GM21723 (cell line): Measurements from ENCODE around the gene LRRC18.

Source experiments
- ATAC-seq: cut with Tn5 transposase; IDR thresholded peaks from one replicate; pipeline ENCODE4 v1.9.1; 2021; ENCODE audit warnings: mild to moderate bottlenecking, moderate library complexity; ENCODE audit not compliant: unreplicated experiment

The LRRC18 gene

DNA sequence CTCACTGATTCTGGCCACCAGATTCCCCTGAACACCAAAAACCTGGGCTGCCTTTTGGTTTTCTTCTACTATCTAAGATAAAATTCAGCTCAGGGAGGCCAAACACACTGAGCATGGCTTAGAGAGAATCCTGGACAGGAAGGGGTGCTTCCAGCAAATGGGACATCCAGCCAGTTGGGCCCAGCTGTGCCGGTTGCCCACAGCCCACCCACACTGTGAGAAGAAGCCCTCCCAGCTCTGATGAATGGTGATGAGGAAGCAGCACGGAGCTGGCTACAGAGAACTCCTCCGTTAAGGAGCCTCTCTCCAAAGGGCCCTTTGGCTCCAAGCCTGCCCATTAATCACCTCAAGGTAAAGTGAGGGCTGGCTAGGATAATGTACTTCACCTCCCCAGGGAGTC is 15.9 kb downstream of the LRRC18 start:
- ATAC-seq: no peak

- no peak for ATAC-seq
Measured at GRCh38 chr10:48913674-48914073, 26.0 kb downstream of the LRRC18 start.

GRCh38 chr10:48910548-48910947 is 29.1 kb downstream of the LRRC18 start:
- ATAC-seq: no peak

GRCh38 chr10:48907730-48908129 is 31.9 kb downstream of the LRRC18 start:
- no peak for ATAC-seq

DNA sequence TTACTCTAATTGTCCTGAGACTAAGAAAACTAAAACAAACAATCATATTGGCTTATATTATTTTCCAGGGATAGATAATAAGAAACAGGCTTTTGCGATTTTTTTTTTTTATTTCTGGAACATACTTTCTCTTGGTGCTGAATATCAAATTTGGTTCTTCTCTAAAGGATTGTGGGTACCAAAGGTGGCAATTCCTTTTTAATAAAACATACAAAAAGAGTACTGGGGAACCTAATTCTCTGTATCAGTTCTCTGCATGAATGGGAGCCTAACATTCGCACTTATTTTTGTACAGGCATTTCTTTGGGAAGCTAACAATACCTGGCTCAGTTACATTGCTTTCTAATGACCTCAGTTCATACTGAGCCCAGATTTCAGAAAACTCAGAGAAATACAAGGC is 32.8 kb downstream of the LRRC18 start:
- ATAC-seq: no peak

GRCh38 chr10:48905311-48905710 is 34.3 kb downstream of the LRRC18 start:
- ATAC-seq: no peak

- ATAC-seq: no peak
Measured at GRCh38 chr10:48904861-48905260, 34.8 kb downstream of the LRRC18 start.

- ATAC-seq: no peak
Measured at GRCh38 chr10:48903151-48903550, 36.5 kb downstream of the LRRC18 start.

GRCh38 chr10:48902096-48902495 is 37.5 kb downstream of the LRRC18 start:
- no peak for ATAC-seq

DNA sequence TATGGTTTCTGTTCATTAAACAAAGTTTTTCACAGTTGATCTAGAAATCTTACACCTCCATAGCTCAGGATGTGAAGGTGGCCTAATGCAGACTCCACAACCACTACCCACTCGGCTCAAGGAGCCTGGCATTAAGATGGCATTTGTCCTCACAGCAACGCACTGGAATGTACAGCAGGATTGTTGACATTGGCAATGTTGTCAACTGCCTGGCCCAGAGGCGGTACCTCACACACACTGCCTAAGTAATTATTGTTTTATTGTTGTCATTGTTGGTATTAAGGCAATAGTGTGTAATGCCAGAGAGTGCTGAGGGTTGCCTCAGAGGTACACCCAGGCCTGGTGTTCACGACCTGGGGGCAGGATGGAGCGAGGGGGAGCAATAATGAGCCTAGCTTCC is 38.3 kb downstream of the LRRC18 start:
- ATAC-seq: no peak

GRCh38 chr10:48900371-48900801 is 39.3 kb downstream of the LRRC18 start:
- ATAC-seq: no peak

GRCh38 chr10:48899781-48900180 is 39.9 kb downstream of the LRRC18 start:
- no peak for ATAC-seq

DNA sequence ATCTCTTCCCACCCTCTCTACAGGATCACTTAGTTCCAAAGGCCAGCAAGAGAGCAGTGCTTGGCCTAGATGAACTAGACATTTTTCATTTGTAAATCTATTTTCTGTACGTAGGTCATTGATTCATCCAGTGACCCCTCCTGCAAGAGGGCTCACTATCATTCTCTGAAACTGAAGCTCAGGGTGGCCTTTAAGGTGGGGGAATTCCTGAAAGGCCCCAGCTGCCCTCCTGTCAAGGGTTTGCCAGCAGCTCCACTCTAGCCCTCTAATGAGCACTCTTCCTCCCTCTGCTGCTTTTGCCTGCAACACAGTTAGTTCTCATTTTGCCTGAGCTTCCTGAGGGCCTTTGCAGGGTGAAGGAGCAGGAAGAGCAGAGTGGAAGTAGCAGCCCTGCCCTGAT is 41.2 kb downstream of the LRRC18 start:
- no peak for ATAC-seq

DNA sequence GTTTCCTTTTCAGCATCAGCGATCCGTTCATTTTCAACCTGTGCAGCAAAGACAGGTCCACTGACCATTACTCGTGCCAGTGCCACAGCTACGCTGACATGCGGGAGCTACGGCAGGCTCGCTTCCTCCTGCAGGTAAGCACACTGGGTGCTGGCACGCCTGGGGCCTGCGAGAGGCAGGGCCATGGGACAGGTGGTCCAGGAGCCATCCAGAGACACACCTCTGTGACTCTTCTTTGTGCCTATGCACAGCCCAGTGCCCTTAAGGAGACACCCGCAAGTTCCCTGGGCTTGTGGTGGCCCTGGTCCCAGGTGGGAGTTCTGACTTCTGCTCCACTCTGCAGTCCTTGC is 42.2 kb downstream of the LRRC18 start:
- ATAC-seq: no peak

- ATAC-seq: no peak
Measured at GRCh38 chr10:48896756-48897440, 42.7 kb downstream of the LRRC18 start.

DNA sequence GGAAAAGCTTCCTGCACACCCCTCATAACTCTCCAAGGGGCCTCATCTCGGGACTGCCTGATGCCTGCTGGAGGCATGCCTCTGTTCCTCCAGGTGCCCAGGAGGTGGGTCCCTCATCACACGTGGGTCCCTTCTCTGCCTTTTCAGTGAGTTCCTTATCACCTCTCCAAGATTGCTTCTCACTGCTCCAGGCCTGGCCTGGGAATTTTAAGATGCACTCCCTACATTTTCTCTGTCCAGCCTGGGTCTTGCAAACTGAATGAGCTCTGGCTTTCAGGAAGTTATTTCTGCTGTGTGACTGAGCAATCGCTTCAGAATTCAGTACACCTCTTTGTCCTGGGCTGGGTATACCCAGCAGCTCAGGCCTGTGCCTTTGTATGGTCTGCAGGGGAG is 43.8 kb downstream of the LRRC18 start:
- no peak for ATAC-seq

DNA sequence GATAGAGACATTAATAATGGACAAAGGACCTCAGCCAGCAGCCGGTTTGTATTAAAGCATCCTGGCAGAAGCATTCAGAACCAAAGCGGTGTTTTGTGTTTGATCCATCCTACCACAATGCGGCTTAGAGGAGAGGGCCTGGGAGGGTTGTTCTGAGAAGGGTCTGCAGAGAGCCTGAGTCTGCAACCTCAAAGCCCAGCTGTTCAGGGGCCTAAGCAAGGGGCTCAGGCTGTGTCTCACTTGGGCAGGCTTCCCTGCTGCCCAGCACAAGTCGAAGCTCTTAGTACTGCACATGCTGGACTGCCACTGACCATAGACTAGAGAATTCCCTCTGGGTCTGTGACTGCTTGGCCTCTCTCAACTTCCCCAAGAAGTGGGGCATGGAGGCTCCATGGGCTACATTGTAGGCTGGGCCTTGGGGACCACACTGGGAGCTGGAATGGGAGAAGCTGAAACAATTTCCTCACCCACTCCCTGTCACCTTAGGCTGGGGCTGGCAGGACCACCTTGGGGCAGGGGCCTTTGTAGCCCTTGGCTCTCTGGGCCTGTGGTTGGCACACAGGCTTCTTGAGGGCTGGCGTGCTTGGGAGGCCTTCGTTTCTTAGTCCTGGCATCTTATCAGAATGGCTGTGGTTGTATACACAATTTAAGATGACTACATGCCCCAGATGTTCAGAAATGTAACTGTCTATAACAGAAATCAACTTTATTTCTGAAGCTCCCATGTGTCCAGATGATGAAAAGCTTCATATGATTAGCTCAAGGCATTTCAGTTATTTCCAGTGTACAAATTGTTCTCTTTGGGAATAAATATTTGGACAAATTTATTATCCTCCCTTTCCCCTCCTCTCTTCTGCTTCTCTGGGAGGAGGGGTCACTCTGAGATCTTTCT is 44.5 kb downstream of the LRRC18 start:
- ATAC-seq: no peak

GRCh38 chr10:48890888-48891850 is 48.5 kb downstream of the LRRC18 start:
- ATAC-seq: no peak

DNA sequence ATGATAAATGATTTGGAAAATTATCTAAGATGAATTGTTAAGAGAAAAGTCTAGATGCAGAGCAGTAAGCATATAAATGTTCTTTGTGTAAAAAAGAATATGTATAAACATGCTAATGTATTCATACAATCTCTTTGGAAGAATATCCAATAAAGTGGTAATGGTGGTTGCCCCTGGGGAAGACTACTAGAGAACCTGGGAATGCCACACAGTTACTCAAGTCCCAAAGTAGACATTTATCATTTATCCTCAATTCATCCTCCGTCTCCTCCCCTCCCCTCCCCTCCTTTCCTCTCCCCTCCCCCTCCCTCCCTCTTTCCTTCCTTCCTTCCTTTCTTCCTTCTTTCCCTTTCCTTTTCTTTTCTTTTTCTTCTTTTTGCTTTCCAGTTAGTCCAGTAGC is 51.7 kb downstream of the LRRC18 start:
- ATAC-seq: no peak

DNA sequence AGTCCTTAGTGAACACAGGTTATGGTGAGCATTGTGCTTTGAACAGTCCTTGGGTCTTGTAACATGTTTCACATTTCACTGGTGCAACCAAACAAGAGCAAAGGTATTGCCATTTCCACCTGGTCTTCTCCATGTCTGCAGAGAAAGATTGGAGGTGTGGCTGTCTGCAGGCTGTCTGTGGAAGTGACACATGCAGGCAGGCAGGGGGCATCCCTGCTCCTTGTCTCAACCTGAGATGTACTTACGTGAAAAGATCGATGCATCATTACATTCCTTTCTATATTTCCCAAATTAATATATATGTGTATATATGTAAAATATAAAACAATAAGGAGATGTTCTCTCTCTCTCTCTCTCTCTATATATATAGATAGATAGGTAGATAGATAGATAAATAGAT is 54.3 kb downstream of the LRRC18 start:
- ATAC-seq: no peak
